GM12892 (cell line): ENCODE results near the gene PPP1R13L.

Experiments
- POLR2A ChIP-seq: IDR thresholded peaks from 2 replicates; pipeline ENCODE4 v1.6.1; 2011; ENCODE audit warnings: low read depth, low read length, control low read depth
- TAF1 ChIP-seq: IDR thresholded peaks from 2 replicates; pipeline ENCODE4 v1.6.1; 2011; ENCODE audit warnings: low read depth, mild to moderate bottlenecking, control low read depth, low read length, borderline replicate concordance

DNA sequence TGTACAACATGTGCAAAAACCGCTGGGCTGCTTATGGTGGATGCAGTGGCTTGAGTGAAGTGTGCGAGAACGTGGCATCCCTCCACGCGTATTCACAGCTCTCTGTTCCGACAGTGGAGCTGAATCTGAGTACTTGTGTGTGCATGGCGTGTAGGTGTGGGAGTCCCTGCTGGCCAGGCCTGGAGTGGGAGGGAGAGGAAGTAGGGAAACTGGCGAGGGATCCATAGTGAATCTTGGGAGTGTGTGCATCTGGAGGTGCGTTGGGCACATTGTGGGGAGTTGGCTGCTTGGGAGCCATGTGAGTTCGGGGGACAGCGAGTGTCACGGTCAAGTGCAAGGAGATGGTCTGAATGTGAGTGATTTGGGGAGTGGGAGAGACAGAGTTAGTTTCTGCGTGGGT, 62.0 kb downstream of the PPP1R13L start:
- no peak for TF ChIP-seq TAF1
- TF ChIP-seq POLR2A: no peak
